ENCODE results near the gene AGAP1. TPM values are rescaled to one million over a fixed set of nuclear protein-coding genes. Genes with fewer than 3 reads are reported as not detected.

AGAP1 gene
- total and polyA plus RNA-seq, 7 donors, result 10.8 to 42.7 (median 18.6) TPM

GRCh38 chr2:235850771-235851551, 357.1 kb downstream of the AGAP1 start:
- Histone ChIP-seq H3K4me1 (no peaks in the 10 kb centered on the region), H3K4me3 (no peak overlapping the region), H3K27me3 (no peaks in the 10 kb centered on the region), H3K9me3 (no peaks in the 10 kb centered on the region), H3K36me3 (no peaks in the 10 kb centered on the region), H3K27ac (no peak overlapping the region)
- no peak for TF ChIP-seq POLR2A (IDR thresholded peaks at IDR 0.05)
- TF ChIP-seq POLR2AphosphoS5 (IDR thresholded peaks at IDR 0.05), result no peak
- no peak for TF ChIP-seq CTCF (IDR thresholded peaks at IDR 0.05)
- TF ChIP-seq EP300 (IDR thresholded peaks at IDR 0.05), result no peak
- DNase-seq, result no peak
- 95 to 96% methylated on average over 13 of the region's 13 CpGs for WGBS, 2 donors
- intact Hi-C loops (cut with DNase I), result no loop called here

DNA sequence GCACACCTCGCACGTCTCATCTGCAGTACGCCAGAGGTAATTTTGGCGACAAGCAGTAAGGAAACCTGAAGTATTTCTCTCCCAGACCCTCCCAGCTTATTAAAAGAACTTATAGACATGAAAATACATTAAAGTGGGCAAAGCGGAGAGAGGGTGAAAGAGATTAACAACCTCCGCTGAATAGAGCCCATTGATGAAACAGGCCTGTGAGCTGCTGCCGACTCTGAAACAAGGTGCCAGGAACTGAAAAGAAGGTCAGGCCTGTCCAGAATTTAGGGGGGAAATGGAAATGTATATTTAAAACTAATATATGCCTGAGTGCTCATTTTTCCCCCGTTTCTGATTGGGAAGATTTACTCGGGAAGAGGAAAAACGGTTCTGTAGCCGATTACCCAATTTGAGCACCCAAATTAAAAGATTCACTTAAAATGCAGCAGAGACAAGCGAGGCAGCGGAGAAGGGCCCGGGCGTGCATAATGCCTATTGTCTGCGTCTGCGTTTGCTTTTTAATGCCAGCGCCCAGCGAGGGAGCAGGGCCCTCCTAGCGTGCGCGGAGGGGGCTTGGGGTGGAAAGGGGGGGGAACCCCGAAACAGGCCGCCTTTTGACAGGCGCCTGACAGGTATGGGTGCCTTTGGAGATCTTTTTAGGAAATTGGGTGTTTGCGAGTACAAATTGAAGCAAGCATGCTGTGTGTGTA, 358.1 kb downstream of the AGAP1 start:
- Histone ChIP-seq H3K9me3 (no peaks in the 10 kb centered on the region), H3K27ac (no peak overlapping the region), H3K4me3 (no peak overlapping the region), H3K36me3 (no peaks in the 10 kb centered on the region), H3K4me1 (no peaks in the 10 kb centered on the region), H3K27me3 (no peaks in the 10 kb centered on the region)
- intact Hi-C loops (cut with DNase I), result no loop called here
- WGBS, 2 donors, result 94 to 97% methylated on average over 26 of the region's 26 CpGs
- TF ChIP-seq POLR2AphosphoS5 (IDR thresholded peaks at IDR 0.05), result no peak
- no peak for TF ChIP-seq EP300 (IDR thresholded peaks at IDR 0.05)
- TF ChIP-seq POLR2A (IDR thresholded peaks at IDR 0.05), result no peak
- no peak for TF ChIP-seq CTCF (IDR thresholded peaks at IDR 0.05)
- no peak for DNase-seq

- TF ChIP-seq CTCF (IDR thresholded peaks at IDR 0.05) (no peak), POLR2AphosphoS5 (IDR thresholded peaks at IDR 0.05) (no peak), EP300 (IDR thresholded peaks at IDR 0.05) (no peak), POLR2A (IDR thresholded peaks at IDR 0.05) (no peak)
- H3K9me3 ChIP-seq, result no peaks in the 10 kb centered on the region
- intact Hi-C loops (cut with DNase I), result no loop called here
- no peak overlapping the region for H3K27ac ChIP-seq
- DNase-seq, result no peak
- H3K36me3 ChIP-seq, result no peaks in the 10 kb centered on the region
- 81 to 88% methylated on average over 11 of the region's 11 CpGs for WGBS, 2 donors
- no peaks in the 10 kb centered on the region for H3K4me1 ChIP-seq
- H3K27me3 ChIP-seq, result no peaks in the 10 kb centered on the region
- H3K4me3 ChIP-seq, result no peak overlapping the region
These were observed 358.7 kb downstream of the AGAP1 start for GRCh38 chr2:235852526-235852920.

DNA sequence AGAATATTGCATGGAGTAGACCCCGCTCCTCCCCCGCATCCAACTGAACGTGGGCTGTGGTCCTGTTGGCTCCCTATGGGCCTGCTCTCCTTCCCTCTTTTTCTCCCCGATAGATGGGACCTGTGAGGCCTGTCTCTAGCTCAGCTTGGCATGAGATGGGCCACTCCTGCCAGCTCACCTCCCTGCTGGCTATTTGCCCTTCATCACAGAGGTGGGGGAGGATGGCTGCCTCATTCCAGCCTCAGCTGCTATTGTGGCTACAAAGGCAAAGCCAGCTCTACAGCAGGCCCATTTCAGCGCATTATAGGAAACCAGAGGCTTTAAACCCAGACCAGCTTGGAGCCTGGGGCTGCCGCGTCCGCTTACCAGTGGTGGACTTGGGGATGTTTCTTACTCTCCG, 360.4 kb downstream of the AGAP1 start:
- TF ChIP-seq POLR2A (IDR thresholded peaks at IDR 0.05), result no peak
- no peak for TF ChIP-seq CTCF (IDR thresholded peaks at IDR 0.05)
- TF ChIP-seq EP300 (IDR thresholded peaks at IDR 0.05), result no peak
- no peak for TF ChIP-seq POLR2AphosphoS5 (IDR thresholded peaks at IDR 0.05)
- H3K4me3 ChIP-seq, result no peak overlapping the region
- DNase-seq, result no peak
- H3K9me3 ChIP-seq, result no peaks in the 10 kb centered on the region
- 96 to 97% methylated on average over 9 of the region's 9 CpGs for WGBS, 2 donors
- no peaks in the 10 kb centered on the region for H3K4me1 ChIP-seq
- H3K36me3 ChIP-seq, result no peaks in the 10 kb centered on the region
- no peaks in the 10 kb centered on the region for H3K27me3 ChIP-seq
- H3K27ac ChIP-seq, result no peak overlapping the region
- intact Hi-C loops (cut with DNase I), result no loop called here

Measured in sigmoid colon (tissue), 7 donors.